ENCODE results near the gene SRCAP. TPM values are rescaled to one million over a fixed set of nuclear protein-coding genes. Genes with fewer than 3 reads are reported as not detected.

The SRCAP gene
- total RNA-seq, 1 experiment from 2014 or later = 60.7 TPM

- H3K9me3 Mint-ChIP-seq (ENCODE audit: unreplicated experiment) = no peaks in the 10 kb centered on the region
- no peak for DNase-seq (ENCODE audit: unreplicated experiment)
- H3K27me3 Mint-ChIP-seq (ENCODE audit: insufficient read depth, unreplicated experiment) = no peaks in the 10 kb centered on the region
- CTCF ChIA-PET = interaction anchor here (1.0 kb wide), 1 partner anchor 18 kb away, joined by 4 read pairs; no protein-coding TSS in a partner anchor
- peak overlapping the region; percentile 84 for H3K4me3 Mint-ChIP-seq (ENCODE audit: unreplicated experiment)
- peaks cover 10% of the 10 kb centered on the region for H3K4me1 Mint-ChIP-seq (ENCODE audit: insufficient read depth, unreplicated experiment)
- POLR2A ChIA-PET = interaction anchor here (0.6 to 5.2 kb wide), 6 partner anchors 13 to 87 kb away, joined by 3 to 123 read pairs (median 8); partner anchors contain the start of gene PHKG2
- intact Hi-C loops (cut with micrococcal nuclease) = loop anchor here (1.0 to 10.0 kb wide), 2 partner anchors 18 to 157 kb away; partner anchors contain the start of gene ORAI3
- peaks cover 28% of the 10 kb centered on the region for H3K36me3 Mint-ChIP-seq (ENCODE audit: insufficient read depth, unreplicated experiment)
- TF ChIP-seq, protein P1, sequence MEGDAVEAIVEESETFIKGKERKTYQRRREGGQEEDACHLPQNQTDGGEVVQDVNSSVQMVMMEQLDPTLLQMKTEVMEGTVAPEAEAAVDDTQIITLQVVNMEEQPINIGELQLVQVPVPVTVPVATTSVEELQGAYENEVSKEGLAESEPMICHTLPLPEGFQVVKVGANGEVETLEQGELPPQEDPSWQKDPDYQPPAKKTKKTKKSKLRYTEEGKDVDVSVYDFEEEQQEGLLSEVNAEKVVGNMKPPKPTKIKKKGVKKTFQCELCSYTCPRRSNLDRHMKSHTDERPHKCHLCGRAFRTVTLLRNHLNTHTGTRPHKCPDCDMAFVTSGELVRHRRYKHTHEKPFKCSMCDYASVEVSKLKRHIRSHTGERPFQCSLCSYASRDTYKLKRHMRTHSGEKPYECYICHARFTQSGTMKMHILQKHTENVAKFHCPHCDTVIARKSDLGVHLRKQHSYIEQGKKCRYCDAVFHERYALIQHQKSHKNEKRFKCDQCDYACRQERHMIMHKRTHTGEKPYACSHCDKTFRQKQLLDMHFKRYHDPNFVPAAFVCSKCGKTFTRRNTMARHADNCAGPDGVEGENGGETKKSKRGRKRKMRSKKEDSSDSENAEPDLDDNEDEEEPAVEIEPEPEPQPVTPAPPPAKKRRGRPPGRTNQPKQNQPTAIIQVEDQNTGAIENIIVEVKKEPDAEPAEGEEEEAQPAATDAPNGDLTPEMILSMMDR (IDR thresholded peaks at IDR 0.05; ENCODE audit: unreplicated experiment) = no peak
- no TSS peak for BruUV-seq (replicated peaks)
- peak overlapping the region; percentile 81 for H3K27ac Mint-ChIP-seq (ENCODE audit: low read depth, unreplicated experiment)
These were observed 88.8 kb downstream of the SRCAP start for GRCh38 chr16:30787613-30788378.

Other genes with a start within 250 kb of the SRCAP start
- gene ITGAL, start 226.4 kb upstream of the SRCAP start, total RNA-seq (2022) = not detected in 2 replicates
- gene ZNF768, start 172.6 kb upstream of the SRCAP start, total RNA-seq (2022) = 38.6 and 39.3 TPM in 2 replicates
- 13.7 TPM in 2 replicates for gene ZNF747, start 164.3 kb upstream of the SRCAP start, total RNA-seq (2022)
- 8.3 and 10.6 TPM in 2 replicates for gene ZNF764, start 140.8 kb upstream of the SRCAP start, total RNA-seq (2022)
- 9.0 and 11.6 TPM in 2 replicates for gene ZNF688, start 127.5 kb upstream of the SRCAP start, total RNA-seq (2022)
- 12.8 and 16.3 TPM in 2 replicates for gene ZNF785, start 113.5 kb upstream of the SRCAP start, total RNA-seq (2022)
- gene ZNF689, start 88.8 kb upstream of the SRCAP start, total RNA-seq (2022) = 4.5 and 6.1 TPM in 2 replicates
- gene PRR14, start 48.2 kb upstream of the SRCAP start, total RNA-seq (2022) = 39.4 and 41.4 TPM in 2 replicates
- gene FBRS, start 40.7 kb upstream of the SRCAP start, total RNA-seq (2022) = 69.1 and 80.8 TPM in 2 replicates
- gene PHKG2, start 49.3 kb downstream of the SRCAP start, total RNA-seq (2022) = 28.0 and 28.4 TPM in 2 replicates
- 4.8 and 5.2 TPM in 2 replicates for gene CFAP119, start 62.9 kb downstream of the SRCAP start, total RNA-seq (2022)
- 78.0 and 85.0 TPM in 2 replicates for gene RNF40, start 63.2 kb downstream of the SRCAP start, total RNA-seq (2022)
- gene ZNF629, start 88.0 kb downstream of the SRCAP start, total RNA-seq (2022) = 10.9 and 14.1 TPM in 2 replicates
- 32.0 and 33.9 TPM in 2 replicates for gene BCL7C, start 194.9 kb downstream of the SRCAP start, total RNA-seq (2022)
- 3.6 and 4.1 TPM in 2 replicates for gene CTF1, start 197.4 kb downstream of the SRCAP start, total RNA-seq (2022)
- gene FBXL19, start 224.4 kb downstream of the SRCAP start, total RNA-seq (2022) = 18.0 and 23.4 TPM in 2 replicates
- gene ORAI3, start 249.9 kb downstream of the SRCAP start, total RNA-seq (2022) = 16.2 and 21.2 TPM in 2 replicates